GM12873 (cell line): ENCODE data around the gene PLOD3.

Experiments
- CTCF ChIP-seq: IDR thresholded peaks from 2 replicates; pipeline ENCODE4 v1.5.1; 2012; ENCODE audit warnings: low read depth, mild to moderate bottlenecking, moderate library complexity, low read length, control low read depth; ENCODE audit not compliant: insufficient read depth; ENCODE audit errors: missing control alignments

PLOD3 gene

GRCh38 chr7:101225650-101226049 lies 8.3 kb upstream of the PLOD3 start:
- no peak for TF ChIP-seq CTCF

- no peak for TF ChIP-seq CTCF
Measured at GRCh38 chr7:101223528-101223927, 6.1 kb upstream of the PLOD3 start.

GRCh38 chr7:101222275-101222830 lies 5.0 kb upstream of the PLOD3 start:
- no peak for TF ChIP-seq CTCF

- no peak for TF ChIP-seq CTCF
Measured at GRCh38 chr7:101220295-101220694, 2.9 kb upstream of the PLOD3 start.

GRCh38 chr7:101218236-101219125 lies 1.1 kb upstream of the PLOD3 start:
- TF ChIP-seq CTCF: no peak

GRCh38 chr7:101216860-101217387 lies 457 bp downstream of the PLOD3 start:
- peak; percentile 24 for TF ChIP-seq CTCF

- no peak for TF ChIP-seq CTCF
Measured at GRCh38 chr7:101216001-101216859, 1.2 kb downstream of the PLOD3 start.
